ENCODE data around the gene NACC2.

Gene NACC2

DNA sequence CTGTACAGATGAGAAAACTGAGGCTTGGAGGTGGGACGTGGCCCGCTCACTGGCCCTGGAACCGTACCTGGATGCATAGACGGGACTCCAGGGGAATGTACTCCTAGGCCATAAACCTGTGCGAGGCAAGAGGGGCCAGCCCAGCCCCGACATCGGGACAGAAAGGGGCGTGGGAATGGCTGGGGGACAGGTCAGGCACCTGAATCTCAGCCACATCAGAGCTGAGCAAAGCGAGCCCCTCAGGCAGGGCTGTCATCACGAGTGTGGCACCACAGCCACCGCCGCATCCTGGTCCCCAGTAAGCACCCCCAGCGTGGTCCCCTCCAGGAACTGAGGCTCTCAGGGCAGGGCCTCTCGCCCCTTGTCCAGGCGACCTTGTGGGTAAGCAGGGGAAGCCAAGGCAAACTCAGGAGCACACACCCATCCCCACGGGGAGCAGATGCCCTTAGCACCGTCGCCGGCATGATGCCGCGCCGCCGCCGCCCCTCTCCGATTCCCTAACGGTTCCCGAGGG, 16.5 kb downstream of the NACC2 start:
- Histone ChIP-seq H3K79me2 (ENCODE audit: control insufficient read depth, low read length) (no peaks in the 10 kb centered on the region), H3K4me3 (ENCODE audit: low read length) (no peak overlapping the region), H4K20me1 (ENCODE audit: control insufficient read depth, insufficient read depth, low read depth, low read length) (no peaks in the 10 kb centered on the region), H3K27me3 (ENCODE audit: control insufficient read depth, low read length) (no peaks in the 10 kb centered on the region), H3K27ac (ENCODE audit: low read depth, low read length) (no peak overlapping the region), H3K9me3 (ENCODE audit: control insufficient read depth, insufficient read depth, low read length) (no peaks in the 10 kb centered on the region), H3K36me3 (ENCODE audit: control insufficient read depth, low read length) (no peaks in the 10 kb centered on the region), H3F3A (ENCODE audit: control insufficient read depth, insufficient read depth) (no peaks in the 10 kb centered on the region), H3K9me2 (replicated peaks; ENCODE audit: control insufficient read depth, low read length) (no peaks in the 10 kb centered on the region), H3K4me2 (ENCODE audit: low read length) (no peak overlapping the region), H3K4me1 (ENCODE audit: control insufficient read depth, low read length) (no peaks in the 10 kb centered on the region)
- TF ChIP-seq, protein P1, sequence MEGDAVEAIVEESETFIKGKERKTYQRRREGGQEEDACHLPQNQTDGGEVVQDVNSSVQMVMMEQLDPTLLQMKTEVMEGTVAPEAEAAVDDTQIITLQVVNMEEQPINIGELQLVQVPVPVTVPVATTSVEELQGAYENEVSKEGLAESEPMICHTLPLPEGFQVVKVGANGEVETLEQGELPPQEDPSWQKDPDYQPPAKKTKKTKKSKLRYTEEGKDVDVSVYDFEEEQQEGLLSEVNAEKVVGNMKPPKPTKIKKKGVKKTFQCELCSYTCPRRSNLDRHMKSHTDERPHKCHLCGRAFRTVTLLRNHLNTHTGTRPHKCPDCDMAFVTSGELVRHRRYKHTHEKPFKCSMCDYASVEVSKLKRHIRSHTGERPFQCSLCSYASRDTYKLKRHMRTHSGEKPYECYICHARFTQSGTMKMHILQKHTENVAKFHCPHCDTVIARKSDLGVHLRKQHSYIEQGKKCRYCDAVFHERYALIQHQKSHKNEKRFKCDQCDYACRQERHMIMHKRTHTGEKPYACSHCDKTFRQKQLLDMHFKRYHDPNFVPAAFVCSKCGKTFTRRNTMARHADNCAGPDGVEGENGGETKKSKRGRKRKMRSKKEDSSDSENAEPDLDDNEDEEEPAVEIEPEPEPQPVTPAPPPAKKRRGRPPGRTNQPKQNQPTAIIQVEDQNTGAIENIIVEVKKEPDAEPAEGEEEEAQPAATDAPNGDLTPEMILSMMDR (IDR thresholded peaks at IDR 0.05; ENCODE audit: low read depth, low read length, poor library complexity, severe bottlenecking) = no peak
- TF ChIP-seq EZH2phosphoT487 (IDR thresholded peaks at IDR 0.05; ENCODE audit: borderline replicate concordance, low read length) = no peak

DNA sequence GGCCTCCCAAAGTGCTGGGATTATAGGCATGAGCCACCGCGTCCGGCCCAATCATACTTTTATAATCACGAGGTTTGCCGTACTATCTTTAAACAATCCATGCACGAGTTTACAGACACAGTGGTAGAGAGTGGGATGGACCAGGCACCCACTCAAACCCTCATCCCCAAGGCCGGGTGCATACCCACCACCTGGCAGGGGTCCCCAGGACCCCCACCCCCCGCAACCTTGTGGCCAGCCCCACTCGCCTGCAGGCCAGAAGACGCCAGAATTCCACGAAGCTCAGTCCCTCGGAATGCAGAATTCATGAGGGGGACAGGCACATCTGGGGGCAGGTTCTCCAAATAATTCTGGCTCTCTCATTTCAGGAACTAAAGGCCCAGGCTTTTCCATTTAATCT, 17.1 kb downstream of the NACC2 start:
- H4K20me1 ChIP-seq (ENCODE audit: control insufficient read depth, insufficient read depth, low read depth, low read length) = no peaks in the 10 kb centered on the region
- H3K79me2 ChIP-seq (ENCODE audit: control insufficient read depth, low read length) = no peaks in the 10 kb centered on the region
- H3K36me3 ChIP-seq (ENCODE audit: control insufficient read depth, low read length) = no peaks in the 10 kb centered on the region
- TF ChIP-seq, protein P1 (IDR thresholded peaks at IDR 0.05; ENCODE audit: low read depth, low read length, poor library complexity, severe bottlenecking) = no peak
- no peak for TF ChIP-seq EZH2phosphoT487 (IDR thresholded peaks at IDR 0.05; ENCODE audit: borderline replicate concordance, low read length)
- H3K27ac ChIP-seq (ENCODE audit: low read depth, low read length) = no peak overlapping the region
- no peaks in the 10 kb centered on the region for H3K4me1 ChIP-seq (ENCODE audit: control insufficient read depth, low read length)
- no peaks in the 10 kb centered on the region for H3K9me2 ChIP-seq (replicated peaks; ENCODE audit: control insufficient read depth, low read length)
- no peaks in the 10 kb centered on the region for H3K9me3 ChIP-seq (ENCODE audit: control insufficient read depth, insufficient read depth, low read length)
- no peaks in the 10 kb centered on the region for H3K27me3 ChIP-seq (ENCODE audit: control insufficient read depth, low read length)
- H3K4me3 ChIP-seq (ENCODE audit: low read length) = no peak overlapping the region
- no peaks in the 10 kb centered on the region for H3F3A ChIP-seq (ENCODE audit: control insufficient read depth, insufficient read depth)
- H3K4me2 ChIP-seq (ENCODE audit: low read length) = no peak overlapping the region

DNA sequence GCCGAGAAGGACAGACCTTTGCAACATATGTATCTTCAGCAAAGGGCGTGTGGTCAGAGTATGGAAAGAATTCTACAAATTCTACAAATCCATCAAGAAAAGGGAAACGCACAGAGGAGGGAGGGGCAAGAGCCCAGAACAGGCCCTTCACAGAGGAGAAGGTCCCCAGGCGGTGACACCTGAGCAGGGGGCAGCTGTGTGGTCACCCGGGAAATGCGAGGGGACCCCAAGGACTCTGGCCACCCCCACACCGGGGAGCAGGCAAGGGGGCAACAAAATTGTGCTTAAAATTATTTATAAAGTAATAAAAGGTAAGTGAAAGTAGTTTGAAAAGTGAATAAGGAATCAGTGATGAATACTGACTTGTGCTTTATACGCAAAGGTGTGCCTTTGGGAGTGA, 17.6 kb downstream of the NACC2 start:
- Histone ChIP-seq H3K36me3 (ENCODE audit: control insufficient read depth, low read length) (no peaks in the 10 kb centered on the region), H3K9me2 (replicated peaks; ENCODE audit: control insufficient read depth, low read length) (no peaks in the 10 kb centered on the region), H3K4me2 (ENCODE audit: low read length) (no peak overlapping the region), H3K4me3 (ENCODE audit: low read length) (no peak overlapping the region), H3K79me2 (ENCODE audit: control insufficient read depth, low read length) (no peaks in the 10 kb centered on the region), H3K9me3 (ENCODE audit: control insufficient read depth, insufficient read depth, low read length) (no peaks in the 10 kb centered on the region), H4K20me1 (ENCODE audit: control insufficient read depth, insufficient read depth, low read depth, low read length) (no peaks in the 10 kb centered on the region), H3K27ac (ENCODE audit: low read depth, low read length) (no peak overlapping the region), H3K27me3 (ENCODE audit: control insufficient read depth, low read length) (no peaks in the 10 kb centered on the region), H3F3A (ENCODE audit: control insufficient read depth, insufficient read depth) (no peaks in the 10 kb centered on the region), H3K4me1 (ENCODE audit: control insufficient read depth, low read length) (no peaks in the 10 kb centered on the region)
- no peak for TF ChIP-seq EZH2phosphoT487 (IDR thresholded peaks at IDR 0.05; ENCODE audit: borderline replicate concordance, low read length)
- TF ChIP-seq, protein P1 (IDR thresholded peaks at IDR 0.05; ENCODE audit: low read depth, low read length, poor library complexity, severe bottlenecking) = no peak

Data from DOHH2 (cell line).